SK-N-SH (cell line): Measurements from ENCODE around the gene LYPD4. TPM values are rescaled to one million over a fixed set of nuclear protein-coding genes. Genes with fewer than 3 reads are reported as not detected.

ENCODE experiments used
- CTCF ChIA-PET: fragments of 300-600, 350-600 bp; formaldehyde crosslinking; extraction: SDS; loops from one replicate; lab custom pipeline; 2021; lab: Yijun Ruan, JAX
- POLR2A ChIA-PET: fragments of 350-600 bp; sonication (Branson Sonifier 250); formaldehyde crosslinking; extraction: SDS; loops from one replicate; lab custom pipeline; 2020; ENCODE audit warnings: antibody characterized with exemption, inconsistent platforms; lab: Yijun Ruan, JAX
- DNase-seq: peaks from one replicate; pipeline ENCODE4 v3.0.0; 2012
- H2AFZ ChIP-seq: fragments of 200-600 bp; sonication (generic); 2 replicates; pipeline ENCODE4 v1.8.1; 2016; ENCODE audit warnings: antibody characterized with exemption, mild to moderate bottlenecking, low read depth
- H3F3A ChIP-seq: fragments of 200-600 bp; sonication (generic); replicated peaks from 2 replicates; pipeline ENCODE3; 2016; ENCODE audit warnings: antibody characterized with exemption, mild to moderate bottlenecking; ENCODE audit not compliant: insufficient read depth
- H3K27ac ChIP-seq, 2 experiments: fragments of 200-500 bp in 1 of 2; fragments of 200-600 bp in 1 of 2; sonication (Bioruptor generic) in 1 of 2; sonication (generic), shearing (Covaris generic) in 1 of 2; 2 replicates each; pipeline versions ENCODE4 v1.5.1 to v1.6.1; 2014 to 2016; ENCODE audit warnings: low read depth in 2 of 2, inconsistent platforms in 1 of 2, low read length in 1 of 2, mild to moderate bottlenecking in 1 of 2, mixed read lengths in 1 of 2
- H3K27me3 ChIP-seq: fragments of 200-600 bp; sonication (generic), shearing (Covaris generic); 2 replicates; pipeline ENCODE4 v1.6.1; 2016; ENCODE audit warnings: mixed run types; ENCODE audit not compliant: insufficient read depth
- H3K36me3 ChIP-seq, 2 experiments: fragments of 200-500 bp in 1 of 2; fragments of 200-600 bp in 1 of 2; sonication (Bioruptor generic) in 1 of 2; sonication (generic) in 1 of 2; replicated peaks in 1 of 2; 2 replicates each; pipeline versions ENCODE3 to v1.5.1; 2014 to 2016; ENCODE audit warnings: low read length in 1 of 2, mild to moderate bottlenecking in 1 of 2; ENCODE audit not compliant: insufficient read depth in 2 of 2, control insufficient read depth in 1 of 2
- H3K4me1 ChIP-seq, 2 experiments: fragments of 200-500 bp in 1 of 2; fragments of 200-600 bp in 1 of 2; sonication (Bioruptor generic) in 1 of 2; sonication (generic), shearing (Covaris generic) in 1 of 2; 2 replicates each; pipeline versions ENCODE4 v1.5.1 to v1.6.1; 2014 to 2016; ENCODE audit warnings: low read depth in 1 of 2, low read length in 1 of 2, mixed run types in 1 of 2; ENCODE audit not compliant: insufficient read depth in 2 of 2, control insufficient read depth in 1 of 2
- H3K4me2 ChIP-seq: fragments of 200-600 bp; sonication (generic), shearing (Covaris generic); 2 replicates; pipeline ENCODE4 v1.6.1; 2017; ENCODE audit warnings: mixed run types
- H3K4me3 ChIP-seq, 2 experiments: fragments of 200-500 bp in 1 of 2; fragments of 200-600 bp in 1 of 2; sonication (Bioruptor generic) in 1 of 2; sonication (generic), shearing (Covaris generic) in 1 of 2; 2 replicates each; pipeline versions ENCODE4 v1.5.1 to v1.8.1; 2014 to 2016; ENCODE audit warnings: low read depth in 2 of 2, inconsistent platforms in 1 of 2, low read length in 1 of 2, mild to moderate bottlenecking in 1 of 2, mixed read lengths in 1 of 2, moderate library complexity in 1 of 2
- H3K79me2 ChIP-seq: fragments of 200-600 bp; sonication (generic); 2 replicates; pipeline ENCODE4 v1.8.1; 2017; ENCODE audit warnings: mild to moderate bottlenecking; ENCODE audit not compliant: insufficient read depth
- H3K9ac ChIP-seq: fragments of 200-600 bp; sonication (generic); 2 replicates; pipeline ENCODE4 v1.6.1; 2017; ENCODE audit warnings: mixed run types
- H3K9me2 ChIP-seq: fragments of 200-600 bp; sonication (generic); 2 replicates; pipeline ENCODE4 v1.6.1; 2017; ENCODE audit warnings: mixed run types
- H3K9me3 ChIP-seq: fragments of 200-600 bp; sonication (generic); 2 replicates; pipeline ENCODE4 v1.6.1; 2017; ENCODE audit warnings: mixed run types, mild to moderate bottlenecking, moderate library complexity
- H4K20me1 ChIP-seq: fragments of 200-600 bp; sonication (generic); 2 replicates; pipeline ENCODE4 v1.6.1; 2017; ENCODE audit warnings: mild to moderate bottlenecking, mixed run types; ENCODE audit not compliant: insufficient read depth
- FOSL2 ChIP-seq: IDR thresholded peaks from 2 replicates; pipeline ENCODE4 v1.4.0; 2012; ENCODE audit warnings: low read depth, mild to moderate bottlenecking, moderate library complexity, borderline replicate concordance
- FOXJ3 ChIP-seq: sonication (generic); formaldehyde crosslinking; IDR thresholded peaks from 2 replicates; pipeline ENCODE4 v1.5.1; 2020; ENCODE audit warnings: mild to moderate bottlenecking, missing genetic modification reagents
- GATA2 ChIP-seq: sonication (generic); formaldehyde crosslinking; IDR thresholded peaks from 2 replicates; pipeline ENCODE4 v1.5.0; 2020; ENCODE audit warnings: mild to moderate bottlenecking, missing genetic modification reagents
- JUND ChIP-seq: IDR thresholded peaks from 2 replicates; pipeline ENCODE4 v1.4.0; 2012
- NFIC ChIP-seq: IDR thresholded peaks from 2 replicates; pipeline ENCODE4 v1.4.0; 2012; ENCODE audit warnings: borderline replicate concordance
- RFX5 ChIP-seq: IDR thresholded peaks from 2 replicates; pipeline ENCODE4 v1.6.1; 2012; ENCODE audit warnings: mild to moderate bottlenecking, improper control_type of control experiment, low read length
- RXRA ChIP-seq: IDR thresholded peaks from 2 replicates; pipeline ENCODE4 v1.4.0; 2012; ENCODE audit warnings: low read depth, mild to moderate bottlenecking, borderline replicate concordance
- WGBS: methylation state at CpG from one replicate; pipeline ENCODE4 v1.1.6; 2017; ENCODE audit warnings: low lambda C conversion rate; 5-methylcytosine and 5-hydroxymethylcytosine counted together
- polyA plus RNA-seq, 3 experiments: library from polyadenylated mRNA; depleted of rRNA; stranded (reverse); fragments of >200 nt; gene quantifications; 2 replicates each; pipeline ENCODE4 v1.2.3, GENCODE V29; 2012
- TF ChIP-seq, protein P1 (sequence below): IDR thresholded peaks from 2 replicates; pipeline ENCODE4 v1.4.0; 2012; ENCODE audit warnings: low read depth, borderline replicate concordance
- TF ChIP-seq, protein P2 (sequence below): fragments of 150-350 bp; IDR thresholded peaks from 2 replicates; pipeline ENCODE4 v1.6.1; 2017; ENCODE audit warnings: antibody characterized with exemption, low read length, low read depth, borderline replicate concordance
- TF ChIP-seq, protein P3 (sequence below): fragments of 200-600 bp; sonication (generic); IDR thresholded peaks from 2 replicates; pipeline ENCODE4 v1.6.1; 2017; ENCODE audit warnings: antibody characterized with exemption, mild to moderate bottlenecking, moderate library complexity
- TF ChIP-seq, protein P4 (sequence below): IDR thresholded peaks from 2 replicates; pipeline ENCODE4 v1.4.0; 2012; ENCODE audit warnings: low read depth, borderline replicate concordance
- TF ChIP-seq, protein P5 (sequence below): IDR thresholded peaks from 2 replicates; pipeline ENCODE4 v1.6.1; 2012; ENCODE audit warnings: mild to moderate bottlenecking, low read depth, low read length, moderate library complexity
- TF ChIP-seq, protein P6 (sequence below): IDR thresholded peaks from 2 replicates; pipeline ENCODE4; 2012

The LYPD4 gene, protein sequence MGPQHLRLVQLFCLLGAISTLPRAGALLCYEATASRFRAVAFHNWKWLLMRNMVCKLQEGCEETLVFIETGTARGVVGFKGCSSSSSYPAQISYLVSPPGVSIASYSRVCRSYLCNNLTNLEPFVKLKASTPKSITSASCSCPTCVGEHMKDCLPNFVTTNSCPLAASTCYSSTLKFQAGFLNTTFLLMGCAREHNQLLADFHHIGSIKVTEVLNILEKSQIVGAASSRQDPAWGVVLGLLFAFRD
- polyA plus RNA-seq (2012; rRNA removed): not detected in 2 replicates
- not detected in 2 replicates for polyA plus RNA-seq (2012; cell fraction: cytosol; rRNA removed)
- not detected in 2 replicates for polyA plus RNA-seq (2012; cell fraction: nucleus; rRNA removed)

DNA sequence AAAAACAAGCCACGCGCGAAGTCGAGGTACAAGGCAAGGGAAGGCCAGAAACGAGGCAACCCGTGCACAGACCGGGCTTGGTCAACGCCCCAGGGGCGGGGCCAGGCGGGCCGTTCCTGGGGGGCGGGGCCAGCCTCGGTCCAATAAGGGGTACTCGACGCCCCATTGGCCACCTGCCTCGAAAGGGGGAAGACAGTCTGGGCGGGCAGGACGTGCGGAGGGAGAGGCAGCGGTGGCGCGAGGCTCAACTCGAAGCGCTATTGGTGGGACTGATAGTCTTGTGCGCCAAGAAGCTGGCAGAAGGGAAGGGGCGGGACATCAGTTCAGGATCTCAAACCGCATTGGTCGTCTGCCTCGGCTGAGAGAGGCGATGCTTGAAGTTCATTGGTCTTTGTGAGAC is at the start of gene LYPD4:
Gene LYPD4, minus strand, starts transcription at position 83 of the 400 bp plus-strand sequence. CDS start 5,398 bp downstream, outside the sequence.
- Histone ChIP-seq H4K20me1 (no peaks in the 10 kb centered on the region), H3K9me3 (no peaks in the 10 kb centered on the region), H3K36me3 (no peaks in the 10 kb centered on the region), H3K9me2 (no peaks in the 10 kb centered on the region), H3K4me2 (no peak within 1 kb of the TSS), H3K79me2 (no peaks in the 10 kb centered on the region), H3K27ac (no peak within 1 kb of the TSS), H3F3A (no peaks in the 10 kb centered on the region), H2AFZ (no peak within 1 kb of the TSS), H3K4me3 (no peak within 1 kb of the TSS), H3K9ac (no peak within 1 kb of the TSS), H3K27me3 (peaks cover 17% of the 10 kb centered on the region; the same call in 1 of the 2 replicates), H3K4me1 (no peaks in the 10 kb centered on the region)
- peak; percentile 53 for DNase-seq
- TF ChIP-seq GATA2 (CRISPR knock-in tag) (no peak), FOSL2 (no peak)
- TF ChIP-seq, protein P1, sequence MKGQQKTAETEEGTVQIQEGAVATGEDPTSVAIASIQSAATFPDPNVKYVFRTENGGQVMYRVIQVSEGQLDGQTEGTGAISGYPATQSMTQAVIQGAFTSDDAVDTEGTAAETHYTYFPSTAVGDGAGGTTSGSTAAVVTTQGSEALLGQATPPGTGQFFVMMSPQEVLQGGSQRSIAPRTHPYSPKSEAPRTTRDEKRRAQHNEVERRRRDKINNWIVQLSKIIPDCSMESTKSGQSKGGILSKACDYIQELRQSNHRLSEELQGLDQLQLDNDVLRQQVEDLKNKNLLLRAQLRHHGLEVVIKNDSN: no peak
- 67% methylated on average over 21 of the region's 30 CpGs for WGBS
- POLR2A ChIA-PET: no interaction called here
- CTCF ChIA-PET: interaction anchor here (2.0 kb wide), 1 partner anchor 9 kb away, joined by 10 read pairs; no protein-coding TSS in a partner anchor

DNA sequence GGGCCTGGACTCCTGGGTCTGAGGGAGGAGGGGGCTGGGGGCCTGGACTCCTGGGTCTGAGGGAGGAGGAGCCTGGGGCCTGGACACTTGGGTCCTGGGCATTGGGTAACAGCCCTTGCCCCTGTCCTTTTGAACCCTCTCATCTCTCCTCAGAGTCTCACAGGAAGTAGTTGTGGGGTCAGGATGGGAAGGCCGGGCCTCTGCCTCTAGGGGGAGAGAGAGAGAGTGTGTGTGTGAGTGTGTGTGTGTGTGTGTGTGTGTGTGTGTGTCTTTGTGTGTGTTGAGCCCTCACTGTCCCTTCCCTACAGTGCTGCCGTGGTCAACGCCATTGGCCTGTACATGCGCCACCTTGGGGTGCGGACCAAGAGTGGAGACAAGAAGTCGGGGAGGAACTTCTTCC is 49.4 kb upstream of the LYPD4 start:
- H3K9me3 ChIP-seq: no peaks in the 10 kb centered on the region
- no peak overlapping the region for H3K4me2 ChIP-seq
- H3K9me2 ChIP-seq: no peaks in the 10 kb centered on the region
- no peak for DNase-seq
- TF ChIP-seq NFIC (no peak), JUND (no peak), FOXJ3 (CRISPR knock-in tag) (no peak), RFX5 (no peak), RXRA (no peak)
- TF ChIP-seq, protein P2, sequence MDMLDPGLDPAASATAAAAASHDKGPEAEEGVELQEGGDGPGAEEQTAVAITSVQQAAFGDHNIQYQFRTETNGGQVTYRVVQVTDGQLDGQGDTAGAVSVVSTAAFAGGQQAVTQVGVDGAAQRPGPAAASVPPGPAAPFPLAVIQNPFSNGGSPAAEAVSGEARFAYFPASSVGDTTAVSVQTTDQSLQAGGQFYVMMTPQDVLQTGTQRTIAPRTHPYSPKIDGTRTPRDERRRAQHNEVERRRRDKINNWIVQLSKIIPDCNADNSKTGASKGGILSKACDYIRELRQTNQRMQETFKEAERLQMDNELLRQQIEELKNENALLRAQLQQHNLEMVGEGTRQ: no peak
- TF ChIP-seq, protein P3, sequence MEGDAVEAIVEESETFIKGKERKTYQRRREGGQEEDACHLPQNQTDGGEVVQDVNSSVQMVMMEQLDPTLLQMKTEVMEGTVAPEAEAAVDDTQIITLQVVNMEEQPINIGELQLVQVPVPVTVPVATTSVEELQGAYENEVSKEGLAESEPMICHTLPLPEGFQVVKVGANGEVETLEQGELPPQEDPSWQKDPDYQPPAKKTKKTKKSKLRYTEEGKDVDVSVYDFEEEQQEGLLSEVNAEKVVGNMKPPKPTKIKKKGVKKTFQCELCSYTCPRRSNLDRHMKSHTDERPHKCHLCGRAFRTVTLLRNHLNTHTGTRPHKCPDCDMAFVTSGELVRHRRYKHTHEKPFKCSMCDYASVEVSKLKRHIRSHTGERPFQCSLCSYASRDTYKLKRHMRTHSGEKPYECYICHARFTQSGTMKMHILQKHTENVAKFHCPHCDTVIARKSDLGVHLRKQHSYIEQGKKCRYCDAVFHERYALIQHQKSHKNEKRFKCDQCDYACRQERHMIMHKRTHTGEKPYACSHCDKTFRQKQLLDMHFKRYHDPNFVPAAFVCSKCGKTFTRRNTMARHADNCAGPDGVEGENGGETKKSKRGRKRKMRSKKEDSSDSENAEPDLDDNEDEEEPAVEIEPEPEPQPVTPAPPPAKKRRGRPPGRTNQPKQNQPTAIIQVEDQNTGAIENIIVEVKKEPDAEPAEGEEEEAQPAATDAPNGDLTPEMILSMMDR: no peak
- TF ChIP-seq, protein P4, sequence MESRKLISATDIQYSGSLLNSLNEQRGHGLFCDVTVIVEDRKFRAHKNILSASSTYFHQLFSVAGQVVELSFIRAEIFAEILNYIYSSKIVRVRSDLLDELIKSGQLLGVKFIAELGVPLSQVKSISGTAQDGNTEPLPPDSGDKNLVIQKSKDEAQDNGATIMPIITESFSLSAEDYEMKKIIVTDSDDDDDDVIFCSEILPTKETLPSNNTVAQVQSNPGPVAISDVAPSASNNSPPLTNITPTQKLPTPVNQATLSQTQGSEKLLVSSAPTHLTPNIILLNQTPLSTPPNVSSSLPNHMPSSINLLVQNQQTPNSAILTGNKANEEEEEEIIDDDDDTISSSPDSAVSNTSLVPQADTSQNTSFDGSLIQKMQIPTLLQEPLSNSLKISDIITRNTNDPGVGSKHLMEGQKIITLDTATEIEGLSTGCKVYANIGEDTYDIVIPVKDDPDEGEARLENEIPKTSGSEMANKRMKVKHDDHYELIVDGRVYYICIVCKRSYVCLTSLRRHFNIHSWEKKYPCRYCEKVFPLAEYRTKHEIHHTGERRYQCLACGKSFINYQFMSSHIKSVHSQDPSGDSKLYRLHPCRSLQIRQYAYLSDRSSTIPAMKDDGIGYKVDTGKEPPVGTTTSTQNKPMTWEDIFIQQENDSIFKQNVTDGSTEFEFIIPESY: no peak
- TF ChIP-seq, protein P5, sequence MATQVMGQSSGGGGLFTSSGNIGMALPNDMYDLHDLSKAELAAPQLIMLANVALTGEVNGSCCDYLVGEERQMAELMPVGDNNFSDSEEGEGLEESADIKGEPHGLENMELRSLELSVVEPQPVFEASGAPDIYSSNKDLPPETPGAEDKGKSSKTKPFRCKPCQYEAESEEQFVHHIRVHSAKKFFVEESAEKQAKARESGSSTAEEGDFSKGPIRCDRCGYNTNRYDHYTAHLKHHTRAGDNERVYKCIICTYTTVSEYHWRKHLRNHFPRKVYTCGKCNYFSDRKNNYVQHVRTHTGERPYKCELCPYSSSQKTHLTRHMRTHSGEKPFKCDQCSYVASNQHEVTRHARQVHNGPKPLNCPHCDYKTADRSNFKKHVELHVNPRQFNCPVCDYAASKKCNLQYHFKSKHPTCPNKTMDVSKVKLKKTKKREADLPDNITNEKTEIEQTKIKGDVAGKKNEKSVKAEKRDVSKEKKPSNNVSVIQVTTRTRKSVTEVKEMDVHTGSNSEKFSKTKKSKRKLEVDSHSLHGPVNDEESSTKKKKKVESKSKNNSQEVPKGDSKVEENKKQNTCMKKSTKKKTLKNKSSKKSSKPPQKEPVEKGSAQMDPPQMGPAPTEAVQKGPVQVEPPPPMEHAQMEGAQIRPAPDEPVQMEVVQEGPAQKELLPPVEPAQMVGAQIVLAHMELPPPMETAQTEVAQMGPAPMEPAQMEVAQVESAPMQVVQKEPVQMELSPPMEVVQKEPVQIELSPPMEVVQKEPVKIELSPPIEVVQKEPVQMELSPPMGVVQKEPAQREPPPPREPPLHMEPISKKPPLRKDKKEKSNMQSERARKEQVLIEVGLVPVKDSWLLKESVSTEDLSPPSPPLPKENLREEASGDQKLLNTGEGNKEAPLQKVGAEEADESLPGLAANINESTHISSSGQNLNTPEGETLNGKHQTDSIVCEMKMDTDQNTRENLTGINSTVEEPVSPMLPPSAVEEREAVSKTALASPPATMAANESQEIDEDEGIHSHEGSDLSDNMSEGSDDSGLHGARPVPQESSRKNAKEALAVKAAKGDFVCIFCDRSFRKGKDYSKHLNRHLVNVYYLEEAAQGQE: no peak
- TF ChIP-seq, protein P6, sequence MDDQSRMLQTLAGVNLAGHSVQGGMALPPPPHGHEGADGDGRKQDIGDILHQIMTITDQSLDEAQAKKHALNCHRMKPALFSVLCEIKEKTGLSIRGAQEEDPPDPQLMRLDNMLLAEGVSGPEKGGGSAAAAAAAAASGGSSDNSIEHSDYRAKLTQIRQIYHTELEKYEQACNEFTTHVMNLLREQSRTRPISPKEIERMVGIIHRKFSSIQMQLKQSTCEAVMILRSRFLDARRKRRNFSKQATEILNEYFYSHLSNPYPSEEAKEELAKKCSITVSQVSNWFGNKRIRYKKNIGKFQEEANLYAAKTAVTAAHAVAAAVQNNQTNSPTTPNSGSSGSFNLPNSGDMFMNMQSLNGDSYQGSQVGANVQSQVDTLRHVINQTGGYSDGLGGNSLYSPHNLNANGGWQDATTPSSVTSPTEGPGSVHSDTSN: no peak
- H3K4me3 ChIP-seq: no peak overlapping the region
- no peaks in the 10 kb centered on the region for H3K27me3 ChIP-seq
- peaks cover 8% of the 10 kb centered on the region; the same call in 1 of the 2 replicates for H4K20me1 ChIP-seq
- 78% methylated on average over 6 of the region's 6 CpGs for WGBS
- no peak overlapping the region for H3K9ac ChIP-seq
- no peak overlapping the region for H2AFZ ChIP-seq
- 0 out of 2 replicates have a peak, but pooled peaks cover 3% of the 10 kb centered on the region for H3K79me2 ChIP-seq
- no peak overlapping the region for H3K27ac ChIP-seq
- H3K36me3 ChIP-seq: peaks cover 17 to 47% of the 10 kb centered on the region in 2 experiments
- H3F3A ChIP-seq: no peaks in the 10 kb centered on the region
- ChIA-PET POLR2A (no interaction called here), CTCF (no interaction called here)
- no peaks in the 10 kb centered on the region for H3K4me1 ChIP-seq
